MG63 (cell line): ENCODE results near the gene PDCD10. TPM values are rescaled to one million over a fixed set of nuclear protein-coding genes. Genes with fewer than 3 reads are reported as not detected.

ENCODE experiments used
- DNase-seq: peaks from one replicate; pipeline ENCODE4 v3.0.0-alpha.2; 2020
- H3K27me3 ChIP-seq: fragments of 250-450 bp; sonication (Bioruptor Pico); 2 replicates; pipeline ENCODE4 v1.5.1; 2020; ENCODE audit warnings: mild to moderate bottlenecking, moderate library complexity
- H3K36me3 ChIP-seq: fragments of 250-450 bp; sonication (Bioruptor Pico); 2 replicates; pipeline ENCODE4 v1.5.1; 2020; ENCODE audit warnings: mild to moderate bottlenecking, moderate library complexity
- H3K4me3 ChIP-seq: fragments of 250-450 bp; sonication (Bioruptor Pico); 2 replicates; pipeline ENCODE4 v1.5.1; 2020; ENCODE audit warnings: mild to moderate bottlenecking, moderate library complexity
- H3K9me3 ChIP-seq: fragments of 250-450 bp; sonication (Bioruptor Pico); 2 replicates; pipeline ENCODE4 v1.5.1; 2020; ENCODE audit warnings: mild to moderate bottlenecking, moderate library complexity
- total RNA-seq: library from RNA; depleted of rRNA; stranded (reverse); fragments of >200 nt; shearing (Covaris generic); gene quantifications from 2 replicates; pipeline ENCODE4 v1.2.3, GENCODE V29; 2014; ENCODE audit warnings: low replicate concordance; rRNA removed

Gene PDCD10
- total RNA-seq = 94.1 and 171 TPM in 2 replicates

- Histone ChIP-seq H3K27me3 (no peaks in the 10 kb centered on the region), H3K9me3 (no peaks in the 10 kb centered on the region), H3K36me3 (no peaks in the 10 kb centered on the region; the same call in 1 of the 2 replicates), H3K4me3 (peak within 1 kb of the TSS; percentile 81)
- DNase-seq = peak; percentile 99
Observed at GRCh38 chr3:167734498-167735232, at the start of gene PDCD10. Gene PDCD10 (minus strand): TSS chr3:167734892. CDS start chr3:167720157, 14,735 bp downstream.

- no peaks in the 10 kb centered on the region for H3K36me3 ChIP-seq
- H3K27me3 ChIP-seq = no peaks in the 10 kb centered on the region
- DNase-seq = peak; percentile 75
- no peak overlapping the region for H3K4me3 ChIP-seq
- peaks cover 1% of the 10 kb centered on the region for H3K9me3 ChIP-seq
Observed at GRCh38 chr3:167783781-167784180, 49.1 kb upstream of the PDCD10 start.

GRCh38 chr3:167780214-167780883 lies 45.7 kb upstream of the PDCD10 start:
- no peak for DNase-seq
- no peaks in the 10 kb centered on the region for H3K36me3 ChIP-seq
- no peaks in the 10 kb centered on the region for H3K27me3 ChIP-seq
- H3K9me3 ChIP-seq = peaks cover 11% of the 10 kb centered on the region
- no peak overlapping the region for H3K4me3 ChIP-seq

- Histone ChIP-seq H3K27me3 (no peaks in the 10 kb centered on the region), H3K4me3 (no peak overlapping the region), H3K9me3 (peaks cover 11% of the 10 kb centered on the region), H3K36me3 (no peaks in the 10 kb centered on the region)
- no peak for DNase-seq
Observed at GRCh38 chr3:167777356-167777755, 42.7 kb upstream of the PDCD10 start.

GRCh38 chr3:167776066-167776685 lies 41.5 kb upstream of the PDCD10 start:
- Histone ChIP-seq H3K27me3 (no peaks in the 10 kb centered on the region), H3K4me3 (no peak overlapping the region), H3K9me3 (peaks cover 11% of the 10 kb centered on the region), H3K36me3 (no peaks in the 10 kb centered on the region)
- peak; percentile 50 for DNase-seq

- Histone ChIP-seq H3K36me3 (no peaks in the 10 kb centered on the region), H3K27me3 (no peaks in the 10 kb centered on the region), H3K9me3 (peaks cover 8% of the 10 kb centered on the region), H3K4me3 (no peak overlapping the region)
- no peak for DNase-seq
Observed at GRCh38 chr3:167773584-167773983, 38.9 kb upstream of the PDCD10 start.

GRCh38 chr3:167772992-167773391 lies 38.3 kb upstream of the PDCD10 start:
- H3K36me3 ChIP-seq = no peaks in the 10 kb centered on the region

GRCh38 chr3:167762296-167762695 lies 27.6 kb upstream of the PDCD10 start:
- DNase-seq = no peak
- H3K36me3 ChIP-seq = no peaks in the 10 kb centered on the region
- H3K4me3 ChIP-seq = no peak overlapping the region
- H3K9me3 ChIP-seq = no peaks in the 10 kb centered on the region; the same call in 1 of the 2 replicates
- no peaks in the 10 kb centered on the region for H3K27me3 ChIP-seq

More at GRCh38 chr3:167772992-167773391, 38.3 kb upstream of the PDCD10 start:
- H3K9me3 ChIP-seq = peaks cover 3% of the 10 kb centered on the region; the same call in 1 of the 2 replicates
- no peak overlapping the region for H3K4me3 ChIP-seq
- H3K27me3 ChIP-seq = no peaks in the 10 kb centered on the region
- DNase-seq = no peak

- Histone ChIP-seq H3K27me3 (no peaks in the 10 kb centered on the region), H3K4me3 (no peak overlapping the region), H3K36me3 (no peaks in the 10 kb centered on the region), H3K9me3 (no peaks in the 10 kb centered on the region; the same call in 1 of the 2 replicates)
- DNase-seq = no peak
Observed at GRCh38 chr3:167761302-167761701, 26.6 kb upstream of the PDCD10 start.

- H3K27me3 ChIP-seq = no peaks in the 10 kb centered on the region
- H3K36me3 ChIP-seq = no peaks in the 10 kb centered on the region
- DNase-seq = no peak
- no peak overlapping the region for H3K4me3 ChIP-seq
- H3K9me3 ChIP-seq = no peaks in the 10 kb centered on the region
Observed at GRCh38 chr3:167754049-167754448, 19.4 kb upstream of the PDCD10 start.

- H3K27me3 ChIP-seq = no peaks in the 10 kb centered on the region
- no peak overlapping the region for H3K4me3 ChIP-seq
- no peak for DNase-seq
- no peaks in the 10 kb centered on the region for H3K36me3 ChIP-seq
- no peaks in the 10 kb centered on the region for H3K9me3 ChIP-seq
Observed at GRCh38 chr3:167750272-167750971, 15.7 kb upstream of the PDCD10 start.

GRCh38 chr3:167749728-167750127 lies 15.0 kb upstream of the PDCD10 start:
- Histone ChIP-seq H3K36me3 (no peaks in the 10 kb centered on the region), H3K4me3 (no peak overlapping the region), H3K27me3 (no peaks in the 10 kb centered on the region), H3K9me3 (no peaks in the 10 kb centered on the region)
- DNase-seq = no peak

GRCh38 chr3:167749209-167749608 lies 14.5 kb upstream of the PDCD10 start:
- no peak for DNase-seq
- H3K9me3 ChIP-seq = no peaks in the 10 kb centered on the region; the same call in 1 of the 2 replicates
- no peaks in the 10 kb centered on the region for H3K27me3 ChIP-seq
- no peaks in the 10 kb centered on the region for H3K36me3 ChIP-seq
- H3K4me3 ChIP-seq = no peak overlapping the region

- Histone ChIP-seq H3K36me3 (no peaks in the 10 kb centered on the region), H3K4me3 (no peak overlapping the region), H3K27me3 (no peaks in the 10 kb centered on the region), H3K9me3 (no peaks in the 10 kb centered on the region; the same call in 1 of the 2 replicates)
- no peak for DNase-seq
Observed at GRCh38 chr3:167743799-167744198, 9.1 kb upstream of the PDCD10 start.

GRCh38 chr3:167742338-167742737 lies 7.6 kb upstream of the PDCD10 start:
- Histone ChIP-seq H3K9me3 (no peaks in the 10 kb centered on the region; the same call in 1 of the 2 replicates), H3K27me3 (no peaks in the 10 kb centered on the region), H3K36me3 (no peaks in the 10 kb centered on the region), H3K4me3 (no peak overlapping the region)
- no peak for DNase-seq

- DNase-seq = peak; percentile 24
- H3K36me3 ChIP-seq = no peaks in the 10 kb centered on the region
- H3K27me3 ChIP-seq = no peaks in the 10 kb centered on the region
- no peaks in the 10 kb centered on the region; the same call in 1 of the 2 replicates for H3K9me3 ChIP-seq
- no peak overlapping the region for H3K4me3 ChIP-seq
Observed at GRCh38 chr3:167740961-167741587, 6.4 kb upstream of the PDCD10 start.
